ENCODE results near the gene ZBTB16.

GRCh38 chr11:114156131-114156581 is 96.6 kb downstream of the ZBTB16 start:
- TF ChIP-seq CTCF (IDR thresholded peaks at IDR 0.05; ENCODE audit: low read length) (no peak), EZH2phosphoT487 (IDR thresholded peaks at IDR 0.05; ENCODE audit: low read length) (no peak)

All from MM.1S (cell line).